ENCODE results near the gene SAMD4A. TPM values are rescaled to one million over a fixed set of nuclear protein-coding genes. Genes with fewer than 3 reads are reported as not detected.
A peak's percentile ranks its signal among the peaks of the same experiment; 100 is the strongest.

SAMD4A gene
- total RNA-seq, 2 donors from 2014 or later, result 11.2 to 15.3 TPM

DNA sequence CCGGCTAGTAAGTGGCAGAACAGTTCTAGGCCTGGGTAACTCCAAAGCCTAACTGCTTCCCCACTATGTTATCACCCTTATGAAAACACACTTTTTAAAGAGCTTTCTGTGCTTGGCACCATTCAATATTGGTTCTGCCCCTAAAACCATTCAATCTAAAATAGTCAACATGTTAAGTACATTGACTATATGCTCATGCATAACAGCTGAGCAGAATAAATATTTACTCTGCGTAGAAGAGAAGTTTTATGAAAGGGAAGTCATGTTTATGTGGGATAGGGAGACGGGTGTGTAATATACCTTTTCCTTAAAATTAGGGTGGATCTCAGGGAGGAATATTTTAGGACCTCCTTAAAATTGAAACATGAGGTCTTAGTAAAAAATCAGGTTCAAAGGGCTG is 80.5 kb downstream of the SAMD4A start:
- Histone ChIP-seq H3K9me3 (no peaks in the 10 kb centered on the region), H3K4me3 (no peak overlapping the region), H3K27me3 (no peaks in the 10 kb centered on the region), H3K36me3 (replicated peaks in 1 of 2; ENCODE audit: insufficient read depth in 1 of 2, low read depth in 2 of 2) (no peaks in the 10 kb centered on the region), H3K27ac (no peak overlapping the region), H3K4me1 (no peaks in the 10 kb centered on the region)
- TF ChIP-seq, protein P1, sequence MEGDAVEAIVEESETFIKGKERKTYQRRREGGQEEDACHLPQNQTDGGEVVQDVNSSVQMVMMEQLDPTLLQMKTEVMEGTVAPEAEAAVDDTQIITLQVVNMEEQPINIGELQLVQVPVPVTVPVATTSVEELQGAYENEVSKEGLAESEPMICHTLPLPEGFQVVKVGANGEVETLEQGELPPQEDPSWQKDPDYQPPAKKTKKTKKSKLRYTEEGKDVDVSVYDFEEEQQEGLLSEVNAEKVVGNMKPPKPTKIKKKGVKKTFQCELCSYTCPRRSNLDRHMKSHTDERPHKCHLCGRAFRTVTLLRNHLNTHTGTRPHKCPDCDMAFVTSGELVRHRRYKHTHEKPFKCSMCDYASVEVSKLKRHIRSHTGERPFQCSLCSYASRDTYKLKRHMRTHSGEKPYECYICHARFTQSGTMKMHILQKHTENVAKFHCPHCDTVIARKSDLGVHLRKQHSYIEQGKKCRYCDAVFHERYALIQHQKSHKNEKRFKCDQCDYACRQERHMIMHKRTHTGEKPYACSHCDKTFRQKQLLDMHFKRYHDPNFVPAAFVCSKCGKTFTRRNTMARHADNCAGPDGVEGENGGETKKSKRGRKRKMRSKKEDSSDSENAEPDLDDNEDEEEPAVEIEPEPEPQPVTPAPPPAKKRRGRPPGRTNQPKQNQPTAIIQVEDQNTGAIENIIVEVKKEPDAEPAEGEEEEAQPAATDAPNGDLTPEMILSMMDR (IDR thresholded peaks at IDR 0.05), result no peak
- TF ChIP-seq POLR2A (IDR thresholded peaks at IDR 0.05), result no peak
- ATAC-seq, result no peak
- WGBS, 2 donors, result 91 to 93% methylated on average over 3 of the region's 3 CpGs
- no peak for DNase-seq
- intact Hi-C loops (cut with DNase I), result no loop called here

DNA sequence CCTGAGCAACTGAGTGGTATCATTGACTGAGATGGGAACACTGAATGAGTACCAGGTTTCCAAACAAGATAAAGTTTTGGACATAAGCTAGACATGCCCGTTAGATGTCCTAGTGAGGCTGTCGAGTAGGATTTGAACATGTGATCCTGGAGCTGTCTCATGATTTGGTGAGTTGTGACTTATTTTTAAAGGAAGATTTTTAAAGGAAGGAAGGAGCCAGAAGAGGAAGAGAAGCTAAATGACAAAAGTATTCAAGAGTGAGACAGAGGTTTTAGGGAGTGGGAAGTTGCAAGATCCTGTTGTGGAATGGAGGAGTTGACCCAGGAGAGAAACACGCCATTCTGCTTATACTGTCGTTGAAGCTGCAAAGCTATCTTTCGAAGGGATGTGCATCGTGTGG is 82.1 kb downstream of the SAMD4A start:
- Histone ChIP-seq H3K4me3 (no peak overlapping the region), H3K9me3 (no peaks in the 10 kb centered on the region), H3K27me3 (no peaks in the 10 kb centered on the region), H3K36me3 (replicated peaks in 1 of 2; ENCODE audit: insufficient read depth in 1 of 2, low read depth in 2 of 2) (no peaks in the 10 kb centered on the region), H3K4me1 (no peaks in the 10 kb centered on the region), H3K27ac (no peak overlapping the region)
- ATAC-seq (no peak), DNase-seq (no peak)
- intact Hi-C loops (cut with DNase I), result no loop called here
- no peak for TF ChIP-seq POLR2A (IDR thresholded peaks at IDR 0.05)
- TF ChIP-seq, protein P1 (IDR thresholded peaks at IDR 0.05), result no peak
- WGBS, 2 donors, result 86 to 87% methylated on average over 6 of the region's 6 CpGs

DNA sequence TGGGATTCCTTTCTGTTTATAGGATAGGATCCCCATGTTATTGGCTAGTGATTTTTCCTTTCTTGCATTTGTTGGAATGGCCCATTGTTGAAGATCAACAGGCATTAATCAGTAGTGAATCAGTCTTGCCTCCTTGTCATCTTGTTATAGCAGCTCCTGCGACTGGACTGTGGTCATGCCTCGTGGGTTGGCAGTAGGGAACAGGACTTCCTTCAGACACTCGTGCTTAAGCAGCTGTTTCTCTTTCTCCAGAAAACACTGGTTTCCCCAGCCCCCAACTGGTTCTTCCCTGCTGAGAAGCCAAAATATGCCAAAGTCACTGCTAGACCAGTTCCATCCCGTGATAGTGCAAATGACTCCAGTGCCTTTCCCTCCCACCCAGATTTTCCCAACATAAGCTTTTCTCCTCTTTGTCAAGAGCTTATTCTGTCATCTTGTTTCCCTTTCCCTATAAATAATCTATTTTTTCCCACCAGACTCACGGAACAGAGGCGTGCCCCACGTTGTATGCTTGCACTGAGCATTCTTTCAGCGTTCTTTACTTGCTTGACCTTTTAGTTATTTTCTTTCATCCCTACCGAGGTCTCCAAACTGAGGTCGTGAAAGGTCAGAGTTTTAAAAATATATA is 83.5 kb downstream of the SAMD4A start:
- Histone ChIP-seq H3K27ac (peak overlapping the region in 3 of 4 donors; percentile 9 to 79 (median 10)), H3K9me3 (no peaks in the 10 kb centered on the region), H3K4me3 (no peak overlapping the region), H3K36me3 (replicated peaks in 1 of 2; ENCODE audit: insufficient read depth in 1 of 2, low read depth in 2 of 2) (no peaks in the 10 kb centered on the region), H3K27me3 (no peaks in the 10 kb centered on the region), H3K4me1 (no peaks in the 10 kb centered on the region)
- WGBS, 2 donors, result 64 to 71% methylated on average over 10 of the region's 10 CpGs
- intact Hi-C loops (cut with DNase I), result no loop called here
- ATAC-seq, result no peak
- peak in 2 of 4 donors; percentile 21 to 58 for DNase-seq
- TF ChIP-seq, protein P1 (IDR thresholded peaks at IDR 0.05), result no peak
- TF ChIP-seq POLR2A (IDR thresholded peaks at IDR 0.05), result no peak

DNA sequence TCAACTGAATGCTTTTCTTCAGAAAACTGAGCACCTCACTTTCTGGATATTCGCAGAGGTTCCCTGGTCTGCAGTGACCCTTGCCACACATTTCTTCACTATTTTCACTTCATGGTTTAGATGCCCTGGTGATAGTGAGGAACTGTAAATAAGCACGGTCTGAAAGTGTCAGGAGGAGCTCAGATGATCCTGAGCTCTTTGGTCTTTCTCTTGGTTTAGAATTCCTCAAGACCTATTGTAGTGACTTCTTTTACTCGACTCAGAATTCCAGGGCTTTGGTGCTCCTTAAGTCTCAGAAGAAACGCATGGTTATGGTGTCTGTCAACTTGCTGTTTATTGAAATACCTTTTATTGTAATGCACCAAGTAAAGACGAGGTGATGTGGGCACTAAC is 84.0 kb downstream of the SAMD4A start:
- H3K27me3 ChIP-seq, result no peaks in the 10 kb centered on the region
- H3K27ac ChIP-seq, result peak overlapping the region in 3 of 4 donors; percentile 9 to 79 (median 10)
- ATAC-seq (no peak), DNase-seq (no peak)
- no peak for TF ChIP-seq POLR2A (IDR thresholded peaks at IDR 0.05)
- TF ChIP-seq, protein P1 (IDR thresholded peaks at IDR 0.05), result no peak
- no peaks in the 10 kb centered on the region for H3K9me3 ChIP-seq
- H3K36me3 ChIP-seq (replicated peaks in 1 of 2; ENCODE audit: insufficient read depth in 1 of 2, low read depth in 2 of 2), result no peaks in the 10 kb centered on the region
- no peak overlapping the region for H3K4me3 ChIP-seq
- no peaks in the 10 kb centered on the region for H3K4me1 ChIP-seq
- WGBS, 2 donors, result 78 to 81% methylated on average over 5 of the region's 5 CpGs
- intact Hi-C loops (cut with DNase I), result no loop called here

DNA sequence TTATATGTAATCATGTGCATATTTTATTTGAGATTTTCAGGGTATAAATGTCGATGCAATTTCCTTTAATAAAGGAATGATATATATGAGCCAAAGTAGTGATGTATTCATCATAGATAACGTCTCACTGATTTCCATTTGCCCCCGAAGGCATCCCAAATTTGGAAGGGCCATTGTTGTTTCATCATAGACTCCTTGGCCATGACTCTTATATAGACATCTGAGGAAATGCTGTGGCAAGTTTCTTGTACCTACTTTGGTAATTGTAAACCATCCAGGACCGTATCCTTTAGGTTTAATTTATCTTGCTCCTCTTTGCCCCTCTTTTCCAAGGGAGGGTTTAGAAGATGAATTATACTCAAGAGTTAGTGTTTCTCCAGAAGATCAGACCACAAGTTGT is 84.7 kb downstream of the SAMD4A start:
- no peak for DNase-seq
- Histone ChIP-seq H3K27me3 (no peaks in the 10 kb centered on the region), H3K9me3 (no peaks in the 10 kb centered on the region), H3K4me1 (no peaks in the 10 kb centered on the region), H3K4me3 (no peak overlapping the region), H3K27ac (peak overlapping the region; percentile 42 to 79 (median 68)), H3K36me3 (replicated peaks in 1 of 2; ENCODE audit: insufficient read depth in 1 of 2, low read depth in 2 of 2) (no peaks in the 10 kb centered on the region)
- TF ChIP-seq, protein P1 (IDR thresholded peaks at IDR 0.05), result no peak
- no peak for TF ChIP-seq POLR2A (IDR thresholded peaks at IDR 0.05)
- ATAC-seq, result no peak
- intact Hi-C loops (cut with DNase I), result no loop called here
- 71% methylated on average over 4 of the region's 4 CpGs for WGBS, 2 donors
